Activated T-cell treated with anti-CD3 and anti-CD28 coated beads for 1 hour (primary cell): ENCODE results near the gene MEST.
"Not testable (repeated sequence)": the region's sequence is repeated elsewhere in the genome, so short reads cannot be mapped to it uniquely, and the experiment has no call there.

Source experiments
- DNase-seq: peaks from one replicate; pipeline ENCODE4 v3.0.0-alpha.2; 2020; ENCODE audit warnings: low read depth

The MEST gene, protein sequence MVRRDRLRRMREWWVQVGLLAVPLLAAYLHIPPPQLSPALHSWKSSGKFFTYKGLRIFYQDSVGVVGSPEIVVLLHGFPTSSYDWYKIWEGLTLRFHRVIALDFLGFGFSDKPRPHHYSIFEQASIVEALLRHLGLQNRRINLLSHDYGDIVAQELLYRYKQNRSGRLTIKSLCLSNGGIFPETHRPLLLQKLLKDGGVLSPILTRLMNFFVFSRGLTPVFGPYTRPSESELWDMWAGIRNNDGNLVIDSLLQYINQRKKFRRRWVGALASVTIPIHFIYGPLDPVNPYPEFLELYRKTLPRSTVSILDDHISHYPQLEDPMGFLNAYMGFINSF

DNA sequence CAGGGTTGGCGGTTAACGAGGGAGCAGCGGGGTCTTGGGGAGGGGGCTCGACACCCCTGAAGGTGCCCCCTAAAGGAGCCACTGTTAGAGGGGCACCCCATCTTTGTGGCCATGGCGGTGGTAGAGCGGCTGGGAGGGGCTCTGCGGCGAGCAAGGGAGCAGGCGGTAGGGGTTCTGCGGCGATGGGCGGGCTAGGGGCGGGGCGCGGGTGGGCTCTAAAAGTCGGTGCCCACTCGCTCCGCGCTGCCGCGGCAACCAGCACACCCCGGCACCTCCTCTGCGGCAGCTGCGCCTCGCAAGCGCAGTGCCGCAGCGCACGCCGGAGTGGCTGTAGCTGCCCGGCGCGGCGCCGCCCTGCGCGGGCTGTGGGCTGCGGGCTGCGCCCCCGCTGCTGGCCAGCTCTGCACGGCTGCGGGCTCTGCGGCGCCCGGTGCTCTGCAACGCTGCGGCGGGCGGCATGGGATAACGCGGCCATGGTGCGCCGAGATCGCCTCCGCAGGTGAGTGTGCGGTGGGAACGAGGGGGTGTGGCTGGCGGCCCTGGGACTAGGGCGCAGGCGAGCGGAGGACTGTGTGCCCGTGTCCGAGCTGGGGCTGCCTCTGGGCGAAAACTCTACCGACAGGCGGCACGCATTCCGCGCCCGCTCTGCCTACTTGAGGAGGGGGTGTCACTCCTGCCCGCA is at the start of gene MEST:
Gene MEST (plus strand): TSS at position 245 of the 682 bp plus-strand sequence. CDS start 229 bp downstream, at position 474.
- no peak for DNase-seq

DNA sequence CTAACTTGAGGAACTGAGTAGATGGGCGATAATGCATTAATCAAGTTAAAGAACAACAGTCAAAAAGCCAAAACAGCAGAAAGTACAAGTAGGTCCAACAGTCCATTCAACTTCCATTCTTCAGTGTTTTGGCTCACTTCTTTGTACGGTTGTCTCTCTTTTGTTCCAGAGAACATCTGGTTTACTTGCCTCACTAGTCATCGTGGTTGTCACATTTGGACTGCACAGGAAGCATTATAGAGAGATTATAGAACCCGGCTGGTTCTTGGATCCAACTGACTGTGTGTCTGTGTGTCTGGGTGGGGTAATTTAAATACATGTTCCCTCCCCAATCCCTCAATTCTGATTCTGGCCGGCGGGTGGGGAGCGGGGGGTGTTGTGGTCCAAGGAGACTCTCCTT is 49.3 kb upstream of the MEST start:
- no peak for DNase-seq

DNA sequence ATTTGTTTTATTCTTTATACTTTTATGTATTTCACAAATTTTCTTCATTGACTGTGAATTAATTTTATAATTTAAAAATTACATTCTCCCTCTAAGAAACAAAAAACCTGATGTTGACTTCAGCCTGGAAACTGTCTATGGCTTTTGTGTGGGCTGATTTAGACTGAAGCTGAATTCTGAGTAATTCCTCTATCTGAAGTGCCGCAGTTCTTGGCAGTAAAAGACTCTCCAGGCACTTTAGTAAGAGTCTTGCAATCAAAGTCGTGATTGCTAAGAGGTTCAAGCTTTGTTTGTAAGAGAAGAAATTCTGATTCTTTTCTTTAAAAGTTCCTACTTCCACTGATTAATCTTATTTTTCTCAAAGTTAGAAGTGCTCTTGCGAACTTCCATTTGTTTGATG is 47.7 kb upstream of the MEST start:
- no peak for DNase-seq

DNA sequence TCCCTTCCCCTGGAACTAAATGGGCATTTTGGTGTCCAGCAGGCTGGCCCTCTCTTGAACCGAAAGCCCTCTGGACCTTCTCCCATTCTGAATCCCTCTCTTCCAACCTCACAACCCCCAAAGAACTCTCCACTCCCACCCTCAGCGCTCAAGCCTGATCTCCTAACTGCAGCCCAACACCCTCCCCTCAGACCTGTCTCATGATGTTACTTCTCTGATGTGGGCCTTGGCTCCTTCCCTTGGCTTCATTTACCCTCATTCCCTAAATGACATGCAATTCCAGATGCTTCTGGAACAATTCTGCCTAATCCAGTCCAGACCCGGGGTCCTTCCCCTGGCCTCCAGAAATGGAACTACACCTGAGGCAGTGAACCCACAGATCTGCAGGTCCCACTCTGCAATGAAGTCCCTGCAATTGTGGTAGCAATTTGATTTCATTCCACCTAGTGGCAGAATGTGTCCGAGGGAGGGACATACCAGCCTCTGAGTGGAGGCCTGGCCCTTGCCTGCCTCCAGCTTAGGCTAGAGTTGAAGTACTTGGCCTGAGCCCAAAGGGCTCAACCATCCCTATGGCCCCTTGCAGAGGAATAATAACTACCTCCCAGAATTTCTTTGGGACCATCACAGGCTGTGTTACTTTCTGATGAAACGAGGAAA is 47.0 kb upstream of the MEST start:
- DNase-seq, result no peak

DNA sequence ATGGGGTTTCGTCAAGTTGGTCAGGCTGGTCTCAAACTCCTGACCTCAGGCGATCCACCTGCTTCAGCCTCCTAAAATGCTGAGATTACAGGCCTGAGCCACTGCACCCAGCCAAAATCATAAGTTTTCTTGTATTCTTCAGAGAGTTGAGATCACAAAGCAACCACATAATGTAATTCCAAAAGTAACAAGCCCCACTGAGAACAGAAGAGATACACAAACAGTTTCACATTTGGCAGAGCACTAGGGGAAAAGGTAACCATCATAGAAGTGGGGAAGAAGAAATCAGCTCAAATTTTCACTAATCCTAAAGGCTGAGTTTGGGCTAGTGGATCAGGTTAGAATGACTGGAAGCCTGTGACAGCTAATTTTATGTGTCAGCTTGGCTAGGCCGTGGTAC is 45.6 kb upstream of the MEST start:
- DNase-seq, result no peak

DNA sequence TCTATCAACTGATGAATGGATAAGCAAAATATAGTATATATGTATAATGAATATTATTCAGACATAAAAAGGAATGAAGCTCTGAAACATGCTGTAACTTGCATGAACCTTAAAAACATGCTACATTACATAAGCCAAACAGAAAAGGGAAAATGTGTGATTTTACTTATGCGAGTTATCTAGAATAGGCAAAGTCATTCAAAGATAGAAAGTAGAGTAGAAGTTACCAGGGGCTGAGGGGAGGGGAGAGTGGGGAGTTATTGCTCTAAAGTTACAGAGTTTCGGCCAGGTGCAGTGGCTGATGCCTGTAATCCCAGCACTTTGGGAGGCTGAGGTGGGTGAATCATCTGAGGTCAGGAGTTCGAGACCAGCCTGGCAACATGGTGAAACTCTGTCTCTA is 40.5 kb upstream of the MEST start:
- DNase-seq, result not testable (repeated sequence)

DNA sequence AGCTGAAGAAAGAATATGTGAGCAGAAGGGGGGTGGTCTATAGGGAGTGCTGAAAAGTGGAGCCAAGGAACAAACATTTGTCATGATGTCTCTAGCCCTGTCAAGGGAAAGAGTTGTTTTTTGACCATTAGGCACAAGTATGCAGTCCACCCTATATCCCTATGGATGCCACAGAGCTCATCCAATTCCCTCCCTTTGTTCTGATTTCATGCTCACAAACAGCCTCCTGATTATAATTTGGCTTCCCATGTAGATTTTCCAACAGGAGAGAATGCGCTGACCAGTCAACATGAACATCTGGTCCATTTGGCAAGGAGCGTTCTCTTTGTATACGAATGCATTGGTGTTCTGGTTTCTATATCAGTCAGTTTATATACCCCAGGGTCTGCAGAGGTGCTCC is 38.9 kb upstream of the MEST start:
- DNase-seq, result no peak

DNA sequence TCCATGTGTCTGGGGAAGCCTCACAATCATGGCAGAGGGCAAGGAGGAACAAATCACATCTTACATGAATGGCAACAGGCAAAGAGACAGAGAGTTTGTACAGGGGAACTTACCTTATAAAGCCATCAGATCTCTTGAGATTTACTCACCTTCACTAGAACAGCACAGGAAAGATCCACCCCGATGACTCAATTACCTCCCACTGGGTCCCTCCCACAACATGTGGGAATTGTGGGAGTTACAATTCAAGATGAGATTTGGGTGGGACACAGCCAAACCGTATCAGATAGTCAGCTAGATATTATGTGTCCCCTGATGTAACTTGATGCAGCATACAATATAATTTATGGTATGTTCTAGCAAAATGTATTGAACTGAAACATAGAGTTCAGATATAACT is 36.9 kb upstream of the MEST start:
- no peak for DNase-seq

DNA sequence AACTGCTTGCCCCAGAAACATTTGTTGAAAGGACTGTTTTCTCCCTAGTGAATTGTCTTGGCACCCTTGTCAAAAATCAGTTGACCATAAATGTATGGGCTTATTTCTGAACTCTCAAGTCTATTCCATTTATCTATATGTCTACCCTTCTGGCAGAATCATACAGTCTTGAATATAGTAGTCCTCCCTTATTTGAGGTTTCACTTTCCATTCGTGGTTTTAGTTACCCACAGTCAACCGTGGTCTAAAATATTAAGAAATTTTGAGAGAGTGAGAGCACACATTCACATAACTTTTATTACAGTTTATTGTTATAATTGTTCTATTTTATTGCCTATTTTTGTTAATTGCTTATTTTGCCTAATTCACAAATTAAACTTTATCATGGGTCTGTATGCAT is 33.6 kb upstream of the MEST start:
- no peak for DNase-seq

DNA sequence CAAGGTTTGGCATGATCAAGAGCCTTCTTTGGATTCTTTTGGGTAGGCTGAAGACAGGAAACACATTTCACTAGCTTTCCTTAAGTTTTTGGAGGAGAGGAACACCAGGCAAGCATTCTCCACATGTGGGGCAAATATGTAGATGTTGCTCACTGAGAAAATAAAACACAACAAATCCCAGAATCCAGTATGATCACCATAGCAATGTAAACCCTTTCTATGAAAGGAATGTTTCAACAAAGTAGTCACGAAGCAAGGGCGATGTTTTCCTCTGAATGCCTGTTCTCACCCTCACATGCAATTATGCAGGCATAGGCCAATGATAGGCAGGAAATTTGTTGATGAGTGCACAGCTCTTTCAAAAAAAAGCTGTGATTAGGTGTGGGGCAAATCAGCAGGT is 30.6 kb upstream of the MEST start:
- no peak for DNase-seq

DNA sequence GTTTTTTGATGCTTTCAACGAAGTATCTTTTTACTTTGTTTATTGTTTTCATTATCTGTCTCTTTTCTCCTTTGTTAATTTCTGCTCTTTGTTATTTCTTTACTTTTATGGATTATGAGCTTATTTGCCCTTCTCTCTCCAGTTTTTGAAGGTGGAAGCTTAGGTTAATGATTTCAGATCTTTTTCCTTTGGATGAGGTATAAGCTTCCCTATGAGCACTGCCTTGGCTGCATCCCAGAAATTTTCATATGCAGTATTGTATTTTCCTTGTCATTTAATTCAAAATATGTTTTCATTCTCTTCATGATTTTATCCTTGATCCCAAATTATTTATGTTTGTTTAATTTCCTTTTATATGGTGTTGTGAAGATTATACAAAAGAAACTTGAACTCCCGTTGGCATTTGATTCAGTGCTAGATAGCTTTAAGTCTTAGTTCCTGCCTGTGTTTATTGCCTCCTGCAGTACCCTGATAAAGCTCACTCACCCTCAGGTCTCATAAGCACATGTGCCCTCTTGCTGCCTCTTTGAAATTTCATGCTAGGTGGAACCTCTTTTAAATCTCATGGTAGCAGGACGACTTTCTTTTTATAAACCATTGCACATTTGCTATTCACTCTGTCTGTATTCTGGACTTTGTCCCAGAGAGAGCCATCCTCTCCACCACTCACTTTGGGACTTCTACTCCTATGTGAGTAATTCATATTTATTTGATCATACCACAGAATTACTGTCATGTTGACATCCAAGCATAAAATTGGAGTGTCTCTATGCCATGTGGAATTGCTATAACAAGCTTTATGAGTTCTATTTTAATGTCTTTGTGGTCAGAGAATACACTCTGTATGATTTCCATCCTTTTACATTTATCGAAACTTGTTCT is 28.1 kb upstream of the MEST start:
- no peak for DNase-seq

DNA sequence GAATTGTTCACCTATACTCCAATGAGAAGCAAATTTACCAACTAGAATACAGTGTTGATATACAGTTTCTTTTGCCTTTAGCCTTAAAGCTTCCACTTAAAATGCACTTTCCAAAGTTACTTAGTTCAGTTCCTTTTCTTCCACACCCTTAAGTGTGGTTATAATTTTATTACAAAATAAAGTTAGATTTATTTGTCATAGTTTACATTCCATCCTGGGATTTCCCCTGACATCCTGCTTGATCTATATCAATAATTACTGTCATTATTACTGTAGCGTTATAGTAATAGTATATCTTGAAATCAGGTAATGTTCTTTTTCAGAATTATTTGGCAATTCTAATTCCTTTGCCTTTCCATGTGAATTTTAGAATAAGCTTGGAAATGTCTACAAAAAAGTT is 23.3 kb upstream of the MEST start:
- no peak for DNase-seq

DNA sequence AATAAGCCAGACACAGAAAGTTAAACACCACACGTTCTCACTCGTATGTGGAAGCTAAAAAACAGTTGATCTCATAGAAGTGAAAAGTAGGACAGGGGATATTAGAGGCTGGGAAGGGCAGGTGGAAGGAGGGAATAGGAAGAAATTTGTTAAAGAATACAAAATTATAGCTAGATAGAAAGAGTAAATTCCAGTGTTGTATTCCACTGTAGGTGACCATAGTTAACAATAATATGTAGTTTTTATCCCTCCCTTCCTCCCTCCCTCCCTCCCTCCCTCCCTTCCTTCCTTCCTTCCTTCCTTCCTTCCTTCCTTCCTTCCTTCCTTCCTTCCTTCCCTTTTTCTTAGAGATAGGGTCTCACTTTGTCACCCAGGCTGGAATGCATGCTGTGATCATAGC is 19.9 kb upstream of the MEST start:
- no peak for DNase-seq

DNA sequence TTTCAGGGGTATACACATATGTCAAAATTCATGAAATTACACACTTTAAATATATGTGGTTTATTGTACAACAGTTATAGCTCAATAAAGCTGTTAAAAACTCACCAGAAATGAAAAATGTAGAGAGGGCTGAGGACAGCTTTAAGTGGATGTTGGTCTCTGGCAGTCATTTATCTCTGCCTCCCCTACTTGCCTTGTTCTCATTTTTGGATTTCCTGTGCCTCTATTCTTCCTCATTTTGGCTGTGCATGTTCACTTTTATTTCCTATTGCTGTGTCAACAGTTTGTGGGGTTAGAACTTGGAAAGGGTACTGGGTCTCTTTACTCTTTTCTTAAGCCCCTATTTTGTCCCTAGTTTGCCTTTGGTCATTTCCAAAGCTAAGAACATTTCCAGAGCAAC is 18.6 kb upstream of the MEST start:
- no peak for DNase-seq

DNA sequence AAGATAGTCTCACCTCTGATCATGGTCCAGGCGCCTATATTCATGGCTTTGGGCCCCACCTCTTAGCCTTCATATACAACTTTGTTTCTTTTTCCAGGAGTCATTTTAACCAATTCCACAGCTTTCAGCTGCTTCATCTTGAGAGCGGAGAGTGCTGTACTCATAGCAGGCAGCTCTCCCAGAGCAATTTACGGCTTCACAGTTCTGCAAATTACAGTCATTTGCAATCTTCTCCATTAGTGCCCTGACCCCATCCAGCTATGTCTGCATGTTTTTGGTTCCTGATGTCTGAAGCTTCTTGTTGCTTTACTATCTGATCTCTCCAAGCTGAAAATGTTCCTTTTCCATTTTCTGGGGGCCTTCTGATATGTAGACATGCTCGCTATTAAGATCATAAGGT is 18.0 kb upstream of the MEST start:
- DNase-seq, result no peak

DNA sequence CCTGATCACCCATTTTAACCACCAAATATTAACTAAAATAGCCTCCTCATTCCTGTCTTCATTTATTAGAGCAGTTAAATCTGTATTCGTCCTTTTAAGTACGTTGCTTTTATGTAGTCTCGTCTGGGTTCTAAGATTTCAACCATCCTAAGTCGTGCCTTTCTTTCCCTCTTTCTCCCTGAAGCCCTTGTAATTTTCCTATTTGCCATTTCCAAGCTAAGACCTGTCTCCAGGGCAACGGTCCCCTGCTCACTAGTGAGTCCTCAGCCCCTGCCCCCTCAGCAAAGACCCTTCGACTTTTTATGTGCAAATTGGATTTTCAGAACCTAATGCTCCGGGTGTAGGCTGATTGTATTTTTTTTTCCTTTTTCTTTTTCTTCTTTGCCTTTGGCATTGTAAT is 16.1 kb upstream of the MEST start:
- no peak for DNase-seq

DNA sequence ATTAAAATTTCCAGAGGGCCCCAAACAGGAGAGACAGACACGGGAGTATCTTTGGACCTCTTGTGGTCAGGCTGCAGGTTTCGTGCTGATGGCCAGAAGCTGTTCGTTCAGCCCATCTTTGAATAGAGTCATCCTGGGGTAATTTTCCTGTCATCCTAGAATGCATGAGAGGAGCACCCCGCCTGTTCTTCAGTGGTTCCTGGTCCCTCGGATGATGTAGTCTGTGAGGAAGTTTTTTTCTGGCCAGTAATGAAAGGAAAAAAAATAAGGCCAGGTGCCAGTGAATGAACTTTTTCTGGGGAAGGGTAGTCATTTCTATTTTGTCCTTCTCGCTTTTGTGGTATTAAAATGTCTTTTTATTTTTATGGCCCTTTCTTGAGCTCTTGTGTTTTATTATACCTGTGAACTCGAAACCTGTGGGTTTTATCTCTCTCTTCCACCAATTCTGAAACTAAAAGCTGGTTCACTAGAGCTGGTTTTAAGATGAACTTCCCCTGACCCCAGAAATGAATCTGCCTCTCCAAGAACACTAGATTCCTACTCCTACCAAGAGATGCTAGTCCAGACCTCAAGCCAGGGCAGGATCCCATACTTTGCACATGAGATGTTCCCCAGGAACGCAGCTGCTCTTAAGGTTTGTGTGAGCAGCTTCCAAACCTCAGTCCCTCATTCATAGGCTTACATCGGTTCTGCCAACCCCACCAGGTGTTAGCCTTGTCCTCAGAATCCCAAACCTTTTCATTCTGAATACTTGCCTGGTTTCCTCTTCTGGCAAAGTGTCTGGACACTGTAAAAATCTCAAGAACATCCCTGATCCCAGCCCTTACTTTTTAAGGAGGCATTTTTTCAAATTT is 15.4 kb upstream of the MEST start:
- no peak for DNase-seq

DNA sequence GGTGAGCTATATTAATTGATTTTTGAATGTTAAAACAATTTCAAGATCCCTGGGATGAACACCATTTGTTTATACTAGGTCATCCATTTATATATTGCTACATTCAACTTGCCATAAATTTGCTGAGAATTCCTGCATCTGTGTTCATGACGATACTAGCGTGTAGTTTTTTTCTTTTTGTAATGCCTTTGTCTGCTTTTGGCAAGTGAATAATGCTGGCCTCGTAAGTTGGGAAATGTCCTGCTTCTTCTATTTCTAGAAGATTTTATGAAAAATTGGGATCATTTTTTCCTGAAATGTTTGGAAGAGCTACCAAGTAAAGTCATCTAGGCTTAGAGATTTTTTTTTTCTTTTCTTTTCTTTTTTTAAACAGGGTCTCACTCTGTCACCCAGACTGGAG is 12.9 kb upstream of the MEST start:
- DNase-seq, result no peak

DNA sequence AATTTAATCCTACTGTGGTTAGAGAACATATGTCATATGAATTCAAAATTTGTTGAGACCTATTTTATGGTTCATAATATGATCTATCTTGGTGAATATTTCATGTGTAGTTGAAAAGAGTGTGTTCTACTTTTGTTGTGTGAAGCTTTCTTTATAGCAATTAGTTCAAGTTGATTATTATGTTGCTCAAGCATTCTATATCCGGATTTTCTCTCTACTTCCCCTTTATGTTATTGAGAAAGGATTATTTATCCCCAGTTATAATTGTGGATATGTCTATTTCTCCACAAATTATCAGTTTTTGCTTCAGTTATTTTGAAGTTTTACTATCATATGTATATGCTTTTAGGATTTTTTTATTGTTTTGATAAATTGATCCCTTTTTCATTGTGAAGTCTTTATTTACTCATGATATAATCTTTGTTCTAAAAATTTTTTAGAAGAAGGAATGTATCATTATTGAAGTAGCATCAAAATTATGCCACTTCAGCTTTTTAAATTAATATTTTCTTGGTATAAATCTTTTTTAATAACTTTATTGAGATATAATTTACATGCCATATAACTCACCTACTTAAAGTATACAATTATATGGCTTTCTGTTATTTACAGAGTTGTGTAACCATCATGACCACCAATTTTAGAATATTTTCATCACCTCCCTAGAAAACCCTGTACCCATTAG is 12.0 kb upstream of the MEST start:
- DNase-seq, result no peak

DNA sequence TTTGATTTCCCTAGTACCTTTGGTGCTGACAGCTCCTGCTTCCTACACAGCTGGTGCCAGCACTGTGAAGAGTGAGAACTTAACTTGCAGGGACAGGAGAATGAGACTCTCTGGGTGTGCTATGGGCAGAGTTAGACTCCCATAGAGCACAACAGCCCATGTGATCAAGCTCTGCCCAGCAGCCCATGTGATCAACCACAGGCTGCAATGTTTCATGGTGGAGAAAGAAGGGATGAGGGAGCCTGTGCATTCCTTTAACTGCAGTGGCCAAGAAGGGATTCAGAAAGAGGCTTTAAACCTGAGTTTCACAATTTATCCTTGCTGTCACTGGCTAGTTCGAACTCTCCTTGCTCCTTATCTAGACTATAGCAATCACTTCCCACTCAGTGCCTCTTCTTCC is 10.0 kb upstream of the MEST start:
- DNase-seq, result no peak

DNA sequence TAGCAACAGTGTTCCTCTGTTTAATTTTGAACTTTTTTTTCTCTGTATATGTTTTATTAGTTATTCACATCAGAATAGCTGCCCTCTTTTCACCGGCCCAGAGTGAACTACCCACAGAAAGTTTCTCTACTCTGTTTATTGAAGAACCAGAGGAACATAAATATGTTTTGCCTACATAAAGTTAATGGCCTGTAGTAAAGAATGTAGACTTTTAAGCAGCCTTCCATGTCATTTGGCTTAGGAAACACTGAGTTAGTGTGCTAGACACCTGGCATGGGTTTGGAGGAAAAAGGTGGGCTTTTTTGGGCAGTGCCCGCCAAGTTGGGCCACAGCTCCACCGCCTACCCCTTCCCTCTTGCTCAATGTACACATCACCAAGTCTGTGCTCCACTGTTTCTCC is 8.9 kb upstream of the MEST start:
- no peak for DNase-seq
